GM12878 (cell line): ENCODE results near the gene ZNF771. TPM values are rescaled to one million over a fixed set of nuclear protein-coding genes. Genes with fewer than 3 reads are reported as not detected.
A peak's percentile ranks its signal among the peaks of the same experiment; 100 is the strongest.

Source experiments
- BACH1 ChIP-seq: fragments of 450-650 bp; IDR thresholded peaks from 2 replicates; pipeline ENCODE4 v1.6.1; 2017; ENCODE audit warnings: mild to moderate bottlenecking, borderline replicate concordance
- BCL3 ChIP-seq: IDR thresholded peaks from 2 replicates; pipeline ENCODE4 v1.6.1; 2011; ENCODE audit warnings: borderline replicate concordance, low read depth, mild to moderate bottlenecking, moderate library complexity, low read length; ENCODE audit not compliant: insufficient read depth, poor library complexity, severe bottlenecking
- CBFB ChIP-seq: IDR thresholded peaks from 2 replicates; pipeline ENCODE4 v1.6.1; 2016; ENCODE audit warnings: antibody characterized with exemption, low read depth
- CHD1 ChIP-seq: IDR thresholded peaks from 2 replicates; pipeline ENCODE4 v1.6.1; 2012; ENCODE audit warnings: low read depth, low read length, improper control_type of control experiment
- ESRRA ChIP-seq: IDR thresholded peaks from 2 replicates; pipeline ENCODE4 v1.6.1; 2012; ENCODE audit warnings: mild to moderate bottlenecking, low read length, improper control_type of control experiment
- LARP7 ChIP-seq: fragments of 450-650 bp; IDR thresholded peaks from 2 replicates; pipeline ENCODE4 v1.6.1; 2017; ENCODE audit warnings: mild to moderate bottlenecking
- MEF2A ChIP-seq: IDR thresholded peaks from 2 replicates; pipeline ENCODE4 v1.6.1; 2011; ENCODE audit warnings: low read depth, mild to moderate bottlenecking, low read length, moderate library complexity; ENCODE audit not compliant: insufficient read depth
- NR2F1 ChIP-seq: fragments of 450-650 bp; conservative IDR thresholded peaks from 2 replicates; pipeline ENCODE4 v1.6.1; 2017; ENCODE audit warnings: mild to moderate bottlenecking
- PAX5 ChIP-seq: IDR thresholded peaks from 2 replicates; pipeline ENCODE4 v1.6.1; 2011; ENCODE audit warnings: low read depth, low read length, borderline replicate concordance
- POU2F2 ChIP-seq: IDR thresholded peaks from 3 replicates; pipeline ENCODE4 v1.6.1; 2011; ENCODE audit warnings: low read depth, mild to moderate bottlenecking, low read length, borderline replicate concordance
- RAD21 ChIP-seq: IDR thresholded peaks from 2 replicates; pipeline ENCODE4 v1.6.1; 2011; ENCODE audit warnings: mild to moderate bottlenecking, low read depth, low read length, moderate library complexity; ENCODE audit not compliant: insufficient read depth
- RBBP5 ChIP-seq: fragments of 200-600 bp; sonication (generic); conservative IDR thresholded peaks from 2 replicates; pipeline ENCODE4 v1.6.1; 2016
- SKIL ChIP-seq: fragments of 450-650 bp; IDR thresholded peaks from 2 replicates; pipeline ENCODE4 v1.6.1; 2017; ENCODE audit warnings: mild to moderate bottlenecking, low read depth, inconsistent platforms; ENCODE audit not compliant: poor library complexity, severe bottlenecking
- SPI1 ChIP-seq: IDR thresholded peaks from 2 replicates; pipeline ENCODE4 v1.6.1; 2011; ENCODE audit warnings: low read depth, mild to moderate bottlenecking, low read length, moderate library complexity, borderline replicate concordance; ENCODE audit not compliant: insufficient read depth
- SUPT20H ChIP-seq: IDR thresholded peaks from 2 replicates; pipeline ENCODE4 v1.6.1; 2011; ENCODE audit warnings: low read depth, mild to moderate bottlenecking, low read length, moderate library complexity, borderline replicate concordance; ENCODE audit not compliant: control insufficient read depth
- polyA plus RNA-seq, 11 experiments: library from polyadenylated mRNA; depleted of rRNA in 4 of 11; unstranded in 6 of 11; stranded (reverse) in 5 of 11; fragments of >200 nt; fragmentation: Nextera tagmentation in 4 of 11; fragmentation: Illumina TruSeq in 1 of 11; extraction: Ambion mirVana in 4 of 11; extraction: Trizol in 1 of 11; gene quantifications; 1 replicate in 1 of 11; 2 replicates in 10 of 11; pipeline versions ENCODE4 v1.2.1 to v1.2.3, GENCODE V29; 2011 to 2016; ENCODE audit warnings: inconsistent platforms in 2 of 11, missing spikeins in 2 of 11, low read depth in 1 of 11
- total RNA-seq, 4 experiments: library from RNA; depleted of rRNA in 3 of 4; stranded (reverse); fragments of >200 nt in 3 of 4; fragmentation: Illumina TruSeq in 1 of 4; extraction: Trizol in 1 of 4; gene quantifications; 2 replicates each; pipeline versions ENCODE4 v1.2.1 to v1.2.3, GENCODE V29; 2013 to 2021
- TF ChIP-seq, protein P1 (sequence below): IDR thresholded peaks from 2 replicates; pipeline ENCODE4 v1.6.1; 2012; ENCODE audit warnings: improper control_type of control experiment, low read depth, low read length; ENCODE audit not compliant: insufficient replicate concordance

The ZNF771 gene
- total and polyA plus RNA-seq, 10 of the 15 experiments (the other 5 are each of a cell fraction or from before 2014, with no cell fraction given): 0.98 to 7.6 (median 3.7) TPM

- TF ChIP-seq SKIL (no peak), BCL3 (peak; percentile 10), POU2F2 (no peak; the same call in 2 of the 3 replicates), RAD21 (no peak), CHD1 (no peak), SPI1 (no peak), MEF2A (no peak), NR2F1 (peak; percentile 29; the same call in 1 of the 2 replicates), LARP7 (peak; percentile 92), BACH1 (peak; percentile 74), CBFB (no peak), RBBP5 (no peak), ESRRA (no peak), PAX5 (peak; percentile 34; the same call in 1 of the 2 replicates), SUPT20H (no peak)
- TF ChIP-seq, protein P1, sequence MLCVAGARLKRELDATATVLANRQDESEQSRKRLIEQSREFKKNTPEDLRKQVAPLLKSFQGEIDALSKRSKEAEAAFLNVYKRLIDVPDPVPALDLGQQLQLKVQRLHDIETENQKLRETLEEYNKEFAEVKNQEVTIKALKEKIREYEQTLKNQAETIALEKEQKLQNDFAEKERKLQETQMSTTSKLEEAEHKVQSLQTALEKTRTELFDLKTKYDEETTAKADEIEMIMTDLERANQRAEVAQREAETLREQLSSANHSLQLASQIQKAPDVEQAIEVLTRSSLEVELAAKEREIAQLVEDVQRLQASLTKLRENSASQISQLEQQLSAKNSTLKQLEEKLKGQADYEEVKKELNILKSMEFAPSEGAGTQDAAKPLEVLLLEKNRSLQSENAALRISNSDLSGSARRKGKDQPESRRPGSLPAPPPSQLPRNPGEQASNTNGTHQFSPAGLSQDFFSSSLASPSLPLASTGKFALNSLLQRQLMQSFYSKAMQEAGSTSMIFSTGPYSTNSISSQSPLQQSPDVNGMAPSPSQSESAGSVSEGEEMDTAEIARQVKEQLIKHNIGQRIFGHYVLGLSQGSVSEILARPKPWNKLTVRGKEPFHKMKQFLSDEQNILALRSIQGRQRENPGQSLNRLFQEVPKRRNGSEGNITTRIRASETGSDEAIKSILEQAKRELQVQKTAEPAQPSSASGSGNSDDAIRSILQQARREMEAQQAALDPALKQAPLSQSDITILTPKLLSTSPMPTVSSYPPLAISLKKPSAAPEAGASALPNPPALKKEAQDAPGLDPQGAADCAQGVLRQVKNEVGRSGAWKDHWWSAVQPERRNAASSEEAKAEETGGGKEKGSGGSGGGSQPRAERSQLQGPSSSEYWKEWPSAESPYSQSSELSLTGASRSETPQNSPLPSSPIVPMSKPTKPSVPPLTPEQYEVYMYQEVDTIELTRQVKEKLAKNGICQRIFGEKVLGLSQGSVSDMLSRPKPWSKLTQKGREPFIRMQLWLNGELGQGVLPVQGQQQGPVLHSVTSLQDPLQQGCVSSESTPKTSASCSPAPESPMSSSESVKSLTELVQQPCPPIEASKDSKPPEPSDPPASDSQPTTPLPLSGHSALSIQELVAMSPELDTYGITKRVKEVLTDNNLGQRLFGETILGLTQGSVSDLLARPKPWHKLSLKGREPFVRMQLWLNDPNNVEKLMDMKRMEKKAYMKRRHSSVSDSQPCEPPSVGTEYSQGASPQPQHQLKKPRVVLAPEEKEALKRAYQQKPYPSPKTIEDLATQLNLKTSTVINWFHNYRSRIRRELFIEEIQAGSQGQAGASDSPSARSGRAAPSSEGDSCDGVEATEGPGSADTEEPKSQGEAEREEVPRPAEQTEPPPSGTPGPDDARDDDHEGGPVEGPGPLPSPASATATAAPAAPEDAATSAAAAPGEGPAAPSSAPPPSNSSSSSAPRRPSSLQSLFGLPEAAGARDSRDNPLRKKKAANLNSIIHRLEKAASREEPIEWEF: no peak
Measured at GRCh38 chr16:30417529-30418349, 10.3 kb downstream of the ZNF771 start (continued).
